Lower lobe of right lung (tissue), 2 donors: ENCODE measurements around the gene MED9. TPM values are rescaled to one million over a fixed set of nuclear protein-coding genes. Genes with fewer than 3 reads are reported as not detected.

Source experiments
- ATAC-seq, 2 donors: fragments of 200-7000 bp; cut with Tn5 transposase; one replicate each; pipeline ENCODE4 v1.9.1; 2020 to 2022; ENCODE audit warnings: mild to moderate bottlenecking in 2 of 2, moderate library complexity in 2 of 2
- DNase-seq: peaks from one replicate; pipeline ENCODE4 v3.0.0-alpha.2; 2020
- H3K27ac ChIP-seq: fragments of 200-600 bp; one replicate; pipeline ENCODE4 v1.8.0; 2022
- H3K27me3 ChIP-seq: fragments of 200-600 bp; one replicate; pipeline ENCODE4 v1.8.0; 2022; ENCODE audit warnings: low read depth
- H3K36me3 ChIP-seq: fragments of 200-600 bp; one replicate; pipeline ENCODE4 v1.8.0; 2022; ENCODE audit warnings: mild to moderate bottlenecking
- H3K4me1 ChIP-seq: fragments of 200-600 bp; one replicate; pipeline ENCODE4 v1.8.0; 2022
- H3K4me3 ChIP-seq: fragments of 200-600 bp; one replicate; pipeline ENCODE4 v1.8.0; 2022; ENCODE audit warnings: mild to moderate bottlenecking
- H3K9me3 ChIP-seq: fragments of 200-600 bp; one replicate; pipeline ENCODE4 v1.8.0; 2022
- intact Hi-C: fragments of 100-400 bp; cut with DNase I; formaldehyde crosslinking; loops from one replicate; pipeline ENCODE4 v1.11.0; 2022
- total RNA-seq: library from RNA; stranded (reverse); fragmentation: NEBNext Ultra II Directional; extraction: Animal tissue kit (Norgen Biotek cat#: 25700); gene quantifications from one replicate; pipeline ENCODE4 v1.2.1, GENCODE V29; 2021
- TF ChIP-seq, protein P1 (sequence below): fragments of 200-600 bp; IDR thresholded peaks from one replicate; pipeline ENCODE4 v1.8.0; 2022; ENCODE audit warnings: antibody characterized with exemption, mild to moderate bottlenecking
- donor health status: DM: no; HTN: yes; CAD: no; lungs with severe emphysema.

The MED9 gene
- total RNA-seq, 1 donor from 2014 or later: 14.5 TPM

DNA sequence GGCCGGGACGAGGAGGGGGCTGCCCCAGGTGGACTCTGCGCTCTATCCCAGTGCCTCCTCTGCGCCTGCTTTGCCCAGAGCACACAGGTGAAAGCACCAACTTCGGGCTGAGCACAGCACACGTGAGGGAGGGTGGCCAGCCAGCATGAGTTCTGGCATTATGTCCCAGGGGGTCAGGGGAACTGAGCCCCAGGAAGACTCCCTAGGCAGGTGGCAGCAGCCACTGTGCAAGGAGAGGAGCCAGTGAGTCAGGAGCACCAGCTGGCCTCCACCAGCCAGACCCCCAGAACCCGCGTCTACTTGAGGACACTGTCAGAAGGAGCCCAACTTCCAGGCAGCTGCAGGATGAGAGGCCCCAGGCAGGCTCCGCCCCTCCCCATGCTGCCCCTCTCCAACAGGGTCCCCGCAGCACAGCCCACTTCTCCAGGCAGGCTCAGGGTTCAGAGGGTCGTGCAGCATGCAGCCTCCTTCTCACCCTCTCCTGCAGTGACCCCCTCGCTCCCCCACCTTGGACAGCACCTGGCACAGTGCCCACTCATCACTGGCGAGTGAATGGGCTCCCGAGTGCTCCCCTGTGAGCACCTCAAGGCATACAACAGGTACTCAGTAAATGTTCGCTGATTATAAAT, 63.6 kb downstream of the MED9 start:
- Histone ChIP-seq H3K4me1 (peaks cover 23% of the 10 kb centered on the region), H3K9me3 (no peaks in the 10 kb centered on the region), H3K4me3 (no peak overlapping the region), H3K27me3 (no peaks in the 10 kb centered on the region), H3K36me3 (no peaks in the 10 kb centered on the region), H3K27ac (no peak overlapping the region)
- ATAC-seq: no peak
- TF ChIP-seq, protein P1, sequence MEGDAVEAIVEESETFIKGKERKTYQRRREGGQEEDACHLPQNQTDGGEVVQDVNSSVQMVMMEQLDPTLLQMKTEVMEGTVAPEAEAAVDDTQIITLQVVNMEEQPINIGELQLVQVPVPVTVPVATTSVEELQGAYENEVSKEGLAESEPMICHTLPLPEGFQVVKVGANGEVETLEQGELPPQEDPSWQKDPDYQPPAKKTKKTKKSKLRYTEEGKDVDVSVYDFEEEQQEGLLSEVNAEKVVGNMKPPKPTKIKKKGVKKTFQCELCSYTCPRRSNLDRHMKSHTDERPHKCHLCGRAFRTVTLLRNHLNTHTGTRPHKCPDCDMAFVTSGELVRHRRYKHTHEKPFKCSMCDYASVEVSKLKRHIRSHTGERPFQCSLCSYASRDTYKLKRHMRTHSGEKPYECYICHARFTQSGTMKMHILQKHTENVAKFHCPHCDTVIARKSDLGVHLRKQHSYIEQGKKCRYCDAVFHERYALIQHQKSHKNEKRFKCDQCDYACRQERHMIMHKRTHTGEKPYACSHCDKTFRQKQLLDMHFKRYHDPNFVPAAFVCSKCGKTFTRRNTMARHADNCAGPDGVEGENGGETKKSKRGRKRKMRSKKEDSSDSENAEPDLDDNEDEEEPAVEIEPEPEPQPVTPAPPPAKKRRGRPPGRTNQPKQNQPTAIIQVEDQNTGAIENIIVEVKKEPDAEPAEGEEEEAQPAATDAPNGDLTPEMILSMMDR: no peak
- intact Hi-C loops: no loop called here
- DNase-seq: no peak

DNA sequence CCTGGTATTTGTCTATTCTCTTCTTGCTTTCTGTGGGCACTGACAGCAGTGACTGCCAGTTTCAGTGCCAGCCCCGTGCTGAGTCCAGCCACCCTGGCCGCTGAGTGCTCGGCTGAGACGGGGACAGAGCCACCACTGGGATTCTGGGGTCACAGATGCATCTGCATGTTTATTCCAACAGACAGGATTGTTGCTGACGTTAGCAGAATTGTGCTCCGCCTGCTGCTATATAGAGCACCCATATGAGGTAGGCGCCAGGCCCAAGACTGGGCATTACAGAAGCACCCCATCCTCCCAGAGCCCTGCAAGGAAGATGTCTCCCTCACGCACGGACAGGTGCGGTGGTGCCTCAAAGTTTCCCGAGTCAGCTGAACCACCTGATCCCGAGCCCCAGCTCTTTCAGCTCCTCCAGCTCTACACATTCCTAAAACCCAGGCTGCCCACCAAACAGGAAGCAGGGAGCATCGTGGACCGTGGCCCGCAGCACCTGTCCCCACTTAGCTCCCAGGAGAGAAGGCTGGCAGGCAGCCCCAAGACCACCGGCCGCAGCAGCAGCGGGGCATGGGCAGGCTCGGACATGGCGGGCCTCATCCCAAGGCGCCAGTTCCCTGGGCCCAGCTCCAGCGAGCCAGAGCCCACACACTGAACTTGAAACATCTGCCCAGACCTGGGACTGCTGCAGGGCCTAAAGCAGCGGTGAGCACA, 64.3 kb downstream of the MED9 start:
- Histone ChIP-seq H3K9me3 (no peaks in the 10 kb centered on the region), H3K4me3 (no peak overlapping the region), H3K4me1 (peaks cover 19% of the 10 kb centered on the region), H3K27me3 (no peaks in the 10 kb centered on the region), H3K36me3 (no peaks in the 10 kb centered on the region), H3K27ac (no peak overlapping the region)
- no peak for ATAC-seq
- TF ChIP-seq, protein P1: no peak
- intact Hi-C loops: no loop called here
- no peak for DNase-seq

DNA sequence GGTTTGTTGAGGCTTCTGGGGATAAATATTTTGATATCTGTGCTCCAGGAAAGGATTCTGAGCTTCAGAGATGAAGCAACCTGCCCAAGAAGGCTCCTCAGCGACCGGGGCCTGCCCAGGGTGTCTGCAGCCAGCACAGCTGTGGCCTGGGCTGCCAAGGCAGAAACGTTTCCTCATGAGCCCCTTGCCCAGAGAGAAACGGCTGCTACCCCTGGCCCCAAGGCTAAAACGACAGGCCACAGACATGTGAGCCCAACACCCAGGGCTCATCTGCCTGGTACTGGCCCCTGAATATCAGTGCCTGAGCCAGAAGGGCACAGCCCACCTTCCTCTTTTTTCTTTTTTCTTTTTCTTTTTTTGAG, 64.8 kb downstream of the MED9 start:
- H3K36me3 ChIP-seq: no peaks in the 10 kb centered on the region
- no peak overlapping the region for H3K4me3 ChIP-seq
- no peaks in the 10 kb centered on the region for H3K27me3 ChIP-seq
- no peak overlapping the region for H3K27ac ChIP-seq
- ATAC-seq (no peak), DNase-seq (no peak)
- intact Hi-C loops: no loop called here
- no peaks in the 10 kb centered on the region for H3K9me3 ChIP-seq
- H3K4me1 ChIP-seq: peaks cover 14% of the 10 kb centered on the region
- TF ChIP-seq, protein P1: no peak

Other genes starting within 250 kb of the MED9 start
- gene FLCN, start 239.8 kb upstream of the MED9 start, total RNA-seq: 92.6 TPM
- 50.1 TPM for gene COPS3, start 195.8 kb upstream of the MED9 start, total RNA-seq
- 1.1 TPM for gene NT5M, start 173.6 kb upstream of the MED9 start, total RNA-seq
- 24.6 TPM for gene RASD1, start 19.4 kb downstream of the MED9 start, total RNA-seq
- gene PEMT, start 114.7 kb downstream of the MED9 start, total RNA-seq: 20.1 TPM
- gene RAI1, start 204.5 kb downstream of the MED9 start, total RNA-seq: 31.1 TPM